Measurements from ENCODE around the gene PIEZO2.

PIEZO2 gene

GRCh38 chr18:10770264-10770663, 379.1 kb downstream of the PIEZO2 start:
- Histone ChIP-seq H3K27me3 (ENCODE audit: insufficient read depth, low read length) (no peaks in the 10 kb centered on the region), H2BK5ac (ENCODE audit: low read depth, low read length, poor library complexity) (no peak overlapping the region), H3K14ac (ENCODE audit: low read length) (no peak overlapping the region), H3K4me1 (ENCODE audit: control insufficient read depth in 1 of 2, insufficient read depth in 2 of 2, low read length in 2 of 2) (no peaks in the 10 kb centered on the region), H4K91ac (ENCODE audit: low read depth, low read length) (no peak overlapping the region), H4K8ac (ENCODE audit: low read depth, low read length) (no peak overlapping the region), H3K23ac (ENCODE audit: low read length) (no peak overlapping the region), H3K79me2 (ENCODE audit: control insufficient read depth, insufficient read depth, low read length, poor library complexity) (no peaks in the 10 kb centered on the region), H3K4ac (ENCODE audit: low read depth, low read length) (no peak overlapping the region), H2AFZ (ENCODE audit: insufficient read depth, low read length, poor library complexity) (no peak overlapping the region), H3K4me3 (ENCODE audit: low read depth, low read length) (no peak overlapping the region), H3K4me2 (ENCODE audit: low read length) (no peak overlapping the region), H3K9me3 (ENCODE audit: insufficient read depth, low read depth, low read length) (no peaks in the 10 kb centered on the region), H3K79me1 (ENCODE audit: low read length) (no peaks in the 10 kb centered on the region), H3K36me3 (ENCODE audit: control insufficient read depth in 1 of 2, insufficient read depth in 2 of 2, low read length in 2 of 2) (no peaks in the 10 kb centered on the region), H2AK5ac (ENCODE audit: low read length) (no peak overlapping the region), H2BK12ac (ENCODE audit: low read length) (no peak overlapping the region), H3K27ac (ENCODE audit: low read depth, low read length) (no peak overlapping the region), H2BK120ac (ENCODE audit: insufficient read depth, low read length, poor library complexity) (no peak overlapping the region), H4K12ac (ENCODE audit: low read depth, low read length) (no peak overlapping the region), H3K9ac (ENCODE audit: low read length) (no peak overlapping the region), H3K18ac (ENCODE audit: low read length) (no peak overlapping the region)
- no CpG with 5 or more reads among the region's 2 CpGs for WGBS (ENCODE audit: extremely low coverage, insufficient coverage, insufficient read length)
- DNase-seq = no peak

GRCh38 chr18:10768221-10768620, 381.1 kb downstream of the PIEZO2 start:
- DNase-seq = no peak
- Histone ChIP-seq H2BK12ac (ENCODE audit: low read length) (no peak overlapping the region), H4K12ac (ENCODE audit: low read depth, low read length) (no peak overlapping the region)

GRCh38 chr18:10767658-10768057, 381.7 kb downstream of the PIEZO2 start:
- DNase-seq = no peak
- no CpG with 5 or more reads among the region's 5 CpGs for WGBS (ENCODE audit: extremely low coverage, insufficient coverage, insufficient read length)
- Histone ChIP-seq H3K27ac (ENCODE audit: low read depth, low read length) (no peak overlapping the region), H3K27me3 (ENCODE audit: insufficient read depth, low read length) (no peaks in the 10 kb centered on the region), H3K9ac (ENCODE audit: low read length) (no peak overlapping the region), H3K79me2 (ENCODE audit: control insufficient read depth, insufficient read depth, low read length, poor library complexity) (no peaks in the 10 kb centered on the region), H3K4ac (ENCODE audit: low read depth, low read length) (no peak overlapping the region), H2BK5ac (ENCODE audit: low read depth, low read length, poor library complexity) (no peak overlapping the region), H2BK120ac (ENCODE audit: insufficient read depth, low read length, poor library complexity) (no peak overlapping the region), H2AK5ac (ENCODE audit: low read length) (no peak overlapping the region), H3K4me2 (ENCODE audit: low read length) (no peak overlapping the region), H3K9me3 (ENCODE audit: insufficient read depth, low read depth, low read length) (no peaks in the 10 kb centered on the region), H2BK12ac (ENCODE audit: low read length) (no peak overlapping the region), H4K91ac (ENCODE audit: low read depth, low read length) (no peak overlapping the region), H2AFZ (ENCODE audit: insufficient read depth, low read length, poor library complexity) (no peak overlapping the region), H4K12ac (ENCODE audit: low read depth, low read length) (no peak overlapping the region), H3K18ac (ENCODE audit: low read length) (no peak overlapping the region), H3K23ac (ENCODE audit: low read length) (no peak overlapping the region), H3K4me1 (ENCODE audit: control insufficient read depth in 1 of 2, insufficient read depth in 2 of 2, low read length in 2 of 2) (no peaks in the 10 kb centered on the region), H3K14ac (ENCODE audit: low read length) (no peak overlapping the region), H4K8ac (ENCODE audit: low read depth, low read length) (no peak overlapping the region), H3K4me3 (ENCODE audit: low read depth, low read length) (no peak overlapping the region), H3K79me1 (ENCODE audit: low read length) (no peaks in the 10 kb centered on the region), H3K36me3 (ENCODE audit: control insufficient read depth in 1 of 2, insufficient read depth in 2 of 2, low read length in 2 of 2) (no peaks in the 10 kb centered on the region)

More at GRCh38 chr18:10768221-10768620, 381.1 kb downstream of the PIEZO2 start:
- Histone ChIP-seq H3K36me3 (ENCODE audit: control insufficient read depth in 1 of 2, insufficient read depth in 2 of 2, low read length in 2 of 2) (no peaks in the 10 kb centered on the region), H2BK120ac (ENCODE audit: insufficient read depth, low read length, poor library complexity) (no peak overlapping the region), H2AK5ac (ENCODE audit: low read length) (no peak overlapping the region), H4K91ac (ENCODE audit: low read depth, low read length) (no peak overlapping the region), H3K27me3 (ENCODE audit: insufficient read depth, low read length) (no peaks in the 10 kb centered on the region), H3K9me3 (ENCODE audit: insufficient read depth, low read depth, low read length) (no peaks in the 10 kb centered on the region), H3K4ac (ENCODE audit: low read depth, low read length) (no peak overlapping the region), H3K4me3 (ENCODE audit: low read depth, low read length) (no peak overlapping the region), H3K4me1 (ENCODE audit: control insufficient read depth in 1 of 2, insufficient read depth in 2 of 2, low read length in 2 of 2) (no peaks in the 10 kb centered on the region), H3K18ac (ENCODE audit: low read length) (no peak overlapping the region), H3K23ac (ENCODE audit: low read length) (no peak overlapping the region), H3K4me2 (ENCODE audit: low read length) (no peak overlapping the region), H2AFZ (ENCODE audit: insufficient read depth, low read length, poor library complexity) (no peak overlapping the region), H3K27ac (ENCODE audit: low read depth, low read length) (no peak overlapping the region), H4K8ac (ENCODE audit: low read depth, low read length) (no peak overlapping the region), H3K79me2 (ENCODE audit: control insufficient read depth, insufficient read depth, low read length, poor library complexity) (no peaks in the 10 kb centered on the region), H3K79me1 (ENCODE audit: low read length) (no peaks in the 10 kb centered on the region), H3K14ac (ENCODE audit: low read length) (no peak overlapping the region), H2BK5ac (ENCODE audit: low read depth, low read length, poor library complexity) (no peak overlapping the region), H3K9ac (ENCODE audit: low read length) (no peak overlapping the region)
- WGBS (ENCODE audit: extremely low coverage, insufficient coverage, insufficient read length) = no CpG with 5 or more reads among the region's 5 CpGs

- no peak for DNase-seq
- Histone ChIP-seq H3K14ac (ENCODE audit: low read length) (no peak overlapping the region), H3K23ac (ENCODE audit: low read length) (no peak overlapping the region), H4K91ac (ENCODE audit: low read depth, low read length) (no peak overlapping the region), H3K9ac (ENCODE audit: low read length) (no peak overlapping the region), H2AK5ac (ENCODE audit: low read length) (no peak overlapping the region), H3K27ac (ENCODE audit: low read depth, low read length) (no peak overlapping the region), H3K4ac (ENCODE audit: low read depth, low read length) (no peak overlapping the region), H3K9me3 (ENCODE audit: insufficient read depth, low read depth, low read length) (no peaks in the 10 kb centered on the region), H2BK5ac (ENCODE audit: low read depth, low read length, poor library complexity) (no peak overlapping the region), H2AFZ (ENCODE audit: insufficient read depth, low read length, poor library complexity) (no peak overlapping the region), H4K8ac (ENCODE audit: low read depth, low read length) (no peak overlapping the region), H3K4me2 (ENCODE audit: low read length) (no peak overlapping the region), H3K4me3 (ENCODE audit: low read depth, low read length) (no peak overlapping the region), H3K18ac (ENCODE audit: low read length) (no peak overlapping the region), H3K36me3 (ENCODE audit: control insufficient read depth in 1 of 2, insufficient read depth in 2 of 2, low read length in 2 of 2) (no peaks in the 10 kb centered on the region), H3K27me3 (ENCODE audit: insufficient read depth, low read length) (no peaks in the 10 kb centered on the region), H3K4me1 (ENCODE audit: control insufficient read depth in 1 of 2, insufficient read depth in 2 of 2, low read length in 2 of 2) (no peaks in the 10 kb centered on the region), H3K79me2 (ENCODE audit: control insufficient read depth, insufficient read depth, low read length, poor library complexity) (no peaks in the 10 kb centered on the region), H3K79me1 (ENCODE audit: low read length) (no peaks in the 10 kb centered on the region), H4K12ac (ENCODE audit: low read depth, low read length) (no peak overlapping the region), H2BK120ac (ENCODE audit: insufficient read depth, low read length, poor library complexity) (no peak overlapping the region), H2BK12ac (ENCODE audit: low read length) (no peak overlapping the region)
- no CpG with 5 or more reads among the region's 5 CpGs for WGBS (ENCODE audit: extremely low coverage, insufficient coverage, insufficient read length)
These were observed 388.4 kb downstream of the PIEZO2 start for GRCh38 chr18:10760986-10761385.
